Limb (tissue), 2 donors: ENCODE measurements around the gene SLC35E1.

ENCODE experiments used
- DNase-seq, 2 donors: peaks; one replicate each; pipeline ENCODE4 v3.0.0-alpha.2; 2016; ENCODE audit errors: extremely low spot score in 2 of 2

Gene SLC35E1

DNA sequence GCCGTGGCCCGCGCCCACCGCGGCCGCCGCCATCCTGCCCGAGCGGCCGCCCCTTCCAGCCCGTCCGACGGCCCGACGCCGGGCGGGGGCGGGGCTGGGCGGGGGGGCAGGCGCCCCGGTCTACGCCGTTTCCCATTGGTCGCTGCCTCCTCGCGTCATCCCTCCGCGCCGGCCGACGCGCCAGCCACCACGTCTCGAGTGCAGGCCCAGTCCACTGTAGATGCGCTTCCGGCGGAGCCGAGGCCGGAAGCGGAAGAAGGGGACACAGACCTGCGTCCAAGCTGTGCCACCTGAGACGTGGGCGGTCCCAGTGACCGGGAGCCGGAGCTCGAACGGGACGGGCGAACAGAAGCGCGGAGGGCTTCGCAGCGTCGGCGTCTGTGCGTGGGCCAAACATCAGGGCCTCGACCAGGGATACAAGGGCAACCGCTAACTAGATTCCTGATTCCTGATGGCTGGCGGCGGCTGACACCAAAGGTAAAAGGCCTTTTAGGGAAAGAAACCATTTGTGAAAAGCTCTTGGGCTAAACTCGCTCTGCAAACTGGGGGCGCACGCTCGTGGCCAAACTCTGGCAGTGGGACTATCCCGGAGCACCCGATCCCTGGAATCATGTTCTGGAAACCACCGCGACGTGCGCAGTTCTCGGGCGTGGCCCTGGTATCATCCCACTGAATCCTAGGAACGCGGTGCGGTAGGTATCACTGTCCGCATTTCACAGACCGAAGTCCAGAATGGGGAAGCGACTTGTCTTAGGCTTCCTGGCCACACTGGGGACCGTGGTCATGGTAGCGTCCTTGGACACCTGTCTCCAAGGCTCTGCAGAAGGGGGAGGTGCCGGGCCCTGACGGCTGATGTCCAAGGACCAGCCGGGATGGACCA lies at the start of gene SLC35E1:
Gene SLC35E1, minus strand, starts transcription at position 84 of the 880 bp plus-strand sequence. Its CDS starts 51 bp downstream, at position 33.
- peak; percentile 95 to 98 for DNase-seq

DNA sequence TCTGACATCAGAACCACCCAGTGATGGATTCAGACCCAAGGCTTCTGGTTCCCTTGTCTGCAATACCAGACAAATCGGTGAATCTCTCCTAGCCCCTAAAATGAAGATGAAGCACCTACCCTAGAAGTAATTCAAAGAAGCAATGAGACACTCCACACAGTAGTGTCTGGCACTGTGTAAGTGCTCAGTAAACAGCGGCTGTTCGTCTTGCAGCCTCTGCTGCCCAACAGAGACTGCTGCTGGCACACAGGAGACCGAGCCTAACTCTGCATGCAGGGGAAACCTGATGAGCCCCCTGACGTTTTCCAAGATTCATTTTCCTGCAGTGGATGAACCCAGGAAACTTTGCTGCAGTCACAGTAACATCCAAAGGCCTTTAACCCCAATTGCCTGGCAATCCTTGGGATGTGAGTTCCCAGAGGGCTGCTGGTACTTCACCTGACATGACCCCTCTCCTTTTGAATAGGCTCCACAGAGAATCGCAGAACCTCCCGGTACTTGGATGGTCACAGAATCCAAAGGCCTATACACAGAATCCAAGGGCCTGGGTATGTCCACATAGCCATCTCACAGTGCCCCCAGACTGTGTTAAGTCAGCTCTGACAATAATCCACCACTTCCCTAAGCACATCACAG lies 49.1 kb upstream of the SLC35E1 start:
- DNase-seq, result no peak

DNA sequence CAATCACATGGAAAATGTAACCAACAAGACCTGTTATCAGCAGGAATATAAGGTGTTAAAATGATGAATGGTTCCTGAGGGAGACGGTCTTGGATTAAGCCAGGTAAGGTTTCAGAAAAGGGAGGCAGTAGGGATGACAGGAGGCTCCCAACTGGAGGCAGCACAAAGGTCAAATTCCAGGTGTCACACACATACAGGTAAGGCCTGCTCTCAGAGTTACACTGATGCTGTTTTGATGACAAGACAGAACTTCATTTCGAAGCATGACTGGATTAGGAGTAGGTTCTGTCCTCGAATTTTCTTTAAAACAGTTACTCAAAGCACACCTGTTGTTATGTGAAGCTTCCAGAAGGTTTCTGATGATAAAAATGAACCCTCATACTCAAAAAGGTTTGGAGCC lies 48.4 kb upstream of the SLC35E1 start:
- no peak for DNase-seq

DNA sequence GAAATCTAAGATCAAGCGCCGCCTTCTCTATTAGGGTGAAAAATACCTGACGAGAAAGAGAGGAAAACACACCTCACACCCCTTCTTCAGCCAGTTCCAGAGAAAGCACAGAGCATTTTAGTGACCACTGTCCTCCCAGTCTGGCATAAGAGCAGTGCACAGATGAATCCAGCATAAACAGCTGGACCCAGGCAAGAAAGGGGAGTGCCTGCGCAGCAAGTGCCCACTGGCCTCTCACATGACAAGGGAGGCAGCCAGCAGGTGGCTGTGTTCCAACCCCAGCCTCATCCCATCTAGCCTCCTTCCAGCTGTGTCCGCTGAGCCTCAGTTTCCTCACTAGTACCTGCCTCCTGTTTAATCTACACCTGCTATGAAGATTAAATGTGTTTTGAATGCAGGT lies 47.8 kb upstream of the SLC35E1 start:
- no peak for DNase-seq

DNA sequence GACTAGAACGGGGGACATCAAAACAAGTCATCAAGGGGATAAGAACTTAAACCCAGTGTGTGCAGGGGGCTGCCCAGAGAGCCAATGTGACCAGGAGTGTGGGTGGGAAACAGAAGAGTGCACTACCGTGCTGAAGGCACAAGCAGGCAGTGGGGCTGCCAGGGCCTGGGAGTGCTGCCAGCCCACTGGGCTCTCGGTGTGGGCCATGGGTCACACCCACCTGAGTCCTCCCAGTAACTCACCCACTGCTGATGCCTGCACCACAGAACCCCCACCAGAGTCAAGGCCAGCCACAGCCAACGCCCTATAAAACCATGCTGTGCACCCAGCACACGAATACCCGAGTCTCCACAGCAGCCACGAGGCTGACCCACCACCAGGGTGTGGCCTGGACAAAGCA lies 47.2 kb upstream of the SLC35E1 start:
- no peak for DNase-seq

DNA sequence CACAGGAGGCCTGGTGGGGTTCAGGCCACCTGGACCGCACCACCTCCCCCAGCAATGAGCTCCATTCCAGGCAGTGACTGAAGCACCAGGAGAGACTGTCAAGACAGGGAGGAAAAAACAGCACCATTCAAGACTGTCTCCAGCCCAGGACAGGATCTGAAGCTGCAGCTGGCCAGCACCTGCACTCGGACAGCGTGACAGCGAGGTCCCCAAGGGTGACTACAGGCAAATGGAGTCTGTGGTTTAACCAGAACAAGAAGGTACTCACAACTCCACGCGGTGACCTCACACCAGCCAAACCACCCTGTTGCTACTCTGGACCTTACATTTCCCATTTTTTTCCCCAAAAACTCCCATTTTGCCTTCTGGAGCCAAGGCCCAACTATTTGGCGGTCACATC lies 46.0 kb upstream of the SLC35E1 start:
- DNase-seq, result no peak

DNA sequence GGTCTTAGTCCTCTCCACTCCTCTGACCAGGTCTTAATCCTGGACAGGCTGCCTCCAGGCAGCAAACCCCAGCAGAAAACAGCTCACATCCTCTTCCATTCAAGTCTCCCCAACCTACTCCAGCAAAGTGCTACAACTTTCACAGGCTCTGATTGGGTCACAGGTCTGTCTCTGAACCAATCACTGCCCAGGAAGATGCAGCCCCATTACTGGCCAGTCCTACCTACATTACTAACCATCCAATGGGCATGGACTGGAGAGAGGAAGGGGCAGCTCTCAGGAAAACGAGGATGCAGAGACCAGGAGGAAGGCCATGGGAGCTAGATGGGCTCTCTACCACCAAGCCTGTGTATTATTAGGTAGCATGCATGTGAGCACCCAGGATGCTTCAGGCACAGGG lies 43.6 kb upstream of the SLC35E1 start:
- no peak for DNase-seq

DNA sequence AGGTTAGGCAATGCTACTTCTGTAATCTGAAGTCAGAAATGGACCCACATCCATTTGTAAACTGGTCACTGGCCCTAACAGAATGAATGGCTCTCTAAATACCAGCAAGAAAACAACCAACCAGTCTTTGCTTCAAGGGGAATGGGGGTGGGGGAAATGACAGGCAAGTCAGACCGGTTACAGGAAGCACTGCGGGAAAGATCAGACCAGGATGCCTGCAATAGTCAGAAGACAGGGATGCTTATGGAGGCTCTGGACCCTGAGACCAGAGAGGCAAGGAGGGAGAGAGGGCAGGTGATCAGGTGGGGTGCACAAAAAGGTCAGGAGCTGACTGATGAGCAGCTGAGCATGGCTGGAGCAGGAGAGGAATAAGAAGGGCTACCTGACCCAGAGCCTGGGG lies 42.7 kb upstream of the SLC35E1 start:
- DNase-seq, result no peak

DNA sequence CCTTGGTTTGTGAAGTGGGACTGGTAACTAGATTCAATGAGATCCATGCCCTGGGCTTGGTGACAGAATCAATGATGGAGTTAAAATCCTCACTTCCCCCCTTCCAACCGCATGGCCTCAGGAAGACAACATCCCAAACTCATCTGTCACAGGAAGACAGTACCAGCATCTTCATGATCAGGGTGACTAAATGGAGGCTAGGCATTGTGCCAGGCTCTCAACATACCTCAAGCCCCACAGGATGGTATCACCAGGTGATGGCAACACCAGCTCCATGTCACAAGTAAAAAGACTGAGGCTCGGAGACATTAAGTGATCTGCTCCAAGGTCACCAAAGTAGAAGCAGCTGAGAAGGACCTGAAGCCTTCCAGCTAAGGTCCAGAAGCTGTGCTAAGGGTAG lies 41.6 kb upstream of the SLC35E1 start:
- DNase-seq, result no peak

DNA sequence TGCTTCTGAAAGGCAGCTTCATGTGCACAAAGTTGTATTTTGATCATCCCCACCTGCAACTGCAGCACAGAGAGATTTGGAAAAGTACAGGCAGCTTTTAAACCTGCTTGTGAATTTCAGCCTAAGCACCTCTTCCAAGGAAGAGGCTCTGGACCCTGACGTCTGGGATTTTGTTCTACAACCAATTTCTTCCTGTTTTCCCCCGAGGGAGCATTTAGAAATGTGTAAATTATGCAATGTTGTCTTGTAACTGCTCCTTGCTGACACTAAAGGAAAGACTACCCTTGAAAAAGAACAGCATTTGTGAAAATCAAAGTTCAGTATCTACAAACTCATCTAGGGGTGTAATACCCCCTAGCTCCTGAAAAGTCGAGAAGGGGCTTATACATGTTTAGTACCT lies 40.4 kb upstream of the SLC35E1 start:
- DNase-seq, result no peak

DNA sequence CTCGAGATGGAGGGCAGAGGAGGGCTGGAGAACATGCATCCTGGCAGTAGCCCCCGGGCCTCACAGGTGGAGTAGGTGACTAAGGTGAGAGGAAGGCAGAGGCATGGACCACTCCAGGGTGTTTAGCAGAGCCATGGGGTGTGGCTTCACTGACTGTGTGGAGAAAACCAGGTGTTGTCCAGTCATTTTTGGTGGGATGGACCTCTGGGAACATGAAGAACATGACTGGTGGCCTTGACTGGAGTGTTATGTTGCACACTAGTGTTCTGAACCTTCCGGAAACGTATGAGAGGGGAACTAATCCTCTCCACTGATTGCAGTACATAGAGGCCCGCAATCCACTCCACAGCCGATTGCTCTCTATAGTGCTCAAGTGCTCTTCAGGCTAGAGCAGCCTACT lies 38.9 kb upstream of the SLC35E1 start:
- no peak for DNase-seq

DNA sequence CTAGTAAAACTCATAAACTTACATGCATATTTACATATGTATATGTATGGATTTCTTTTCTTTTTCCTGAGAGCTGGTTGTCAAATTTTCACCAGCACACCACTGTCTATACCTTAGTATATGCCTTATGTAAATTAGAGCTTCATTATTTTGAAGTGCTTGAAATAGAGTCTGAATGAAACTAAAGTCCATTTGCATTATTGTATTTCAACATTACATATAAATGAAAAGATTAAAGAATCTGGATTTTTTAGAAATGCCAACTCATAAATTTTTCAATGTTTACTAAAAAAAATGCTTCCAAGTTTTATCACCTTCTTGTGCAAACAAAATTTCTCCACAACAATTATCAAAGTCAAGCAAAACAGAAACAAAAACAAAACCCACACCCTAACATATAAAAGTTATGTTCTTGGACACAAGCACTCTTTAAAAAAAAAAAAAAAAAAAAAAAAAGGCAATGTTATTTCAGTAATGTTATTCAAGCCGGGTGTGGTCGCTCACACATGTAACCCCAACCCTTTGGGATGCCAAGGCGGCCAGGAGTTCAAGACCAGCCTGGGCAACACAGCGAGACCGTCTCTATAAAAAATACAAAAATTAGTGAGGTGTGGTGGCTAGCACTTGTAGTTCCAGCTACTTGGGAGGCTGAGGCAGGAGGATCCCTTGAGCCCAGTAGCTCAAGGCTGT lies 37.4 kb upstream of the SLC35E1 start:
- DNase-seq, result no peak

DNA sequence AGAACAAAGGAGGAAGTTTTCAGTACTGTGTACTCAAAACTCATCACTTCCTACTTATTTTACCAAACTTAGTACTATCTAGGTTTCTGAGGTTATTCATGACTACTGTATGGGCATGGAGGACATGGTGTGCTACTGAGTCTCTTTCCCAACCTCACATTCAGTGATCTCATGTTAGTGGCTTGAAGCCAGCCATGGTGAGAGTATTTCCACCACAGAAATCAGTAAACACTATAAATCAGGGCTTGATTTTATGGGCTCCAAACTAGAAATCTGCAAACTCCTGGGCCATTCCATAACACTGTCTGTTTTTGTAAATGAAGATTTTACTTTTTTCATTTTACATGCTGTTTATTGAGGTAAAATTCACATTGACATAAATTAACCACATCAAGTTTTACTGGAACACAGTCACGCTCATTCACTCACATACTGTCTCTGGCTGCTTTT lies 36.1 kb upstream of the SLC35E1 start:
- DNase-seq, result no peak

DNA sequence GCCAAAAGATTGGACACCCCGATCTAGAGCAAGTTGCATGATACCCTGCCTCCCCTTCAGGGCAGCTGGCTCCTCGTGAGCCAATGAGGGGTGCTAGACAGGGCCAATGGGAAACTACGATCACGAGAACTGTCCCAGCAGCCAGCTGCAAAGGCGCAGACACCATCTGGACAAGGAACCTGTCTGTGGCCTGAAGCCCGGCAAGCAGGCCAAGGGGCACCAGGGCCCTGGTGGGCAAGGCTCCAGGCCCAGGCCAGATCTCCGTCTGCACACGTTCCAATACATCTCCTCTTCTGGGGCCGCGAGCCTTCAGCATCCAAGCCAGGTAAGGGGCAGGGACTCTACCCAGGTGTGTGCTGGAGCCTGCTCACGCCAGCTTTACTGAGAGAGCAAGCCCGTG lies 35.6 kb upstream of the SLC35E1 start:
- no peak for DNase-seq

DNA sequence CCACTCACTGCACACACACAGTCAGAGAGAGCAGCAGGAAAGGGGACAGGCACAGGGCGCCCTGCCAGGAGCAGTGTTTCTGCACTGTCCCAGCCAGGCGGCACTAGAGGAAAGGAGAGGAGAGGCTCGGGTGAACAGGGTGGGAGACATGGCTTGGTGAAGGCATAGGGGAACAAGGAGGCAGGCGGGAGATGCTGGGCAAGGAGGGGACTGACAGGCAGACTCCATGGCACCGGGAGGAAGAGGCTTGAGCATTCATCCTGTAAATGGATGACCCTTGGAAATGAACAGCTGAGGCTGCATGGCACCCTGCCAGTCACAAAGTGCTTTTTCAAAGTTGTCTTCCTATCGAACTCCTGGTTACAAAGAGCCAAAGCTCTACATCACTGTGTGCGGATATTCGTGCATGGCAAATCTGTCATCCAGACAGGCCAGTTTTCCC lies 33.4 kb upstream of the SLC35E1 start:
- no peak for DNase-seq

DNA sequence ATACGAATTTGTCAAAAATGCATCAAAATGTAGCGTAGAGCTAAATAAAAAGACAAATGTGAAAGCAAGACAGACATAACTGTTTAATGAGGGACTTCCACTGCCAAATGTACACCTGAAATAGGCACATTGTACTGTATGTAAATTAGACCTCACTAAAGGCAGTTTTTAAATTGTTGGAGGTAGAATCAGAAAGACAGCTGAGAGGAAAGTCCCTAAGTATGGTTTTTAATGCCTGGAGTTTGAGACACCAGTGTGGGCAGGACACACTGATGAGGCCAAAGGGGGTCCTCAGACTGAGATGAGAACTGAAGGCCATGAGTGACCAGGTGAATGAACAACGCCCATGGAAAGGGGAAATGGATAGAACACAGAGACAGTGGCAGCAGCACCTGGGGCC lies 32.9 kb upstream of the SLC35E1 start:
- no peak for DNase-seq

DNA sequence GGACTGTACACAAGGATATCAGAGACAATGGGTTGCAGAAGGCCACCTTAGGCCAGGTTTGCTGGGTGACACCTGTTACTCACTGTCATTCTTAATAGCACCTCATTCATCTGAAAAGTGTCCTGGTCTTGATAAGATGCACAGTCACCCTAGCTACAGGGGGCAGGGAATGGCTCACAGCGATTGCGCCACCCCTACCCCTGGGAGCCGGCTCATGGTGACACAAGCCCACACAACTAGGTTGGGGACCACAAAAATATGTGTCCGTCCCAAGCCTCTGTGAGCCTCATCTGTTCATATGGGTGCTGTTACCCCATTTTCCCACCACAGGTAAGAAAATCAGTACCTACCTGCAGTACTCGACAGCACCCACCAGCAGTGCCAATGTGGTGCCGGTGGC lies 32.4 kb upstream of the SLC35E1 start:
- DNase-seq, result no peak

DNA sequence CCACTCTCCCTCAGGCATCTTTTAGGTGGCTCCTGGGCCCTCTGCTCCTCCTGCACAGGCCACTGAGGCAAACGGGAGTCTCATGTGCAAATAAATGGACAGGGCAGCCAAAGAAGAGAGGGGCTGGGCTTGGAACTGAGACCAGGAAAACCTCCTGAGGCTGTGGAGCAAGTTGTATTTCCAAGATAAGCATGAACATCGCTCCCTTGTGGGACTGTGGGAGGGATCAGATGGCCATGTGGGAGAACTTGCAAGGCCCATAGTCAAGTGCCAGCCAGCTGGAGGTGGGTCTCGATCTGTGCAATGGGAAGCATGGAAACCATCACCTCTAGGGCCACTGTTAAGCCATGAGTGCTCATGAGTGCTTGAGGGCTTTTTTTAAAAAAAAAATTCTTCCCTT lies 30.9 kb upstream of the SLC35E1 start:
- no peak for DNase-seq

DNA sequence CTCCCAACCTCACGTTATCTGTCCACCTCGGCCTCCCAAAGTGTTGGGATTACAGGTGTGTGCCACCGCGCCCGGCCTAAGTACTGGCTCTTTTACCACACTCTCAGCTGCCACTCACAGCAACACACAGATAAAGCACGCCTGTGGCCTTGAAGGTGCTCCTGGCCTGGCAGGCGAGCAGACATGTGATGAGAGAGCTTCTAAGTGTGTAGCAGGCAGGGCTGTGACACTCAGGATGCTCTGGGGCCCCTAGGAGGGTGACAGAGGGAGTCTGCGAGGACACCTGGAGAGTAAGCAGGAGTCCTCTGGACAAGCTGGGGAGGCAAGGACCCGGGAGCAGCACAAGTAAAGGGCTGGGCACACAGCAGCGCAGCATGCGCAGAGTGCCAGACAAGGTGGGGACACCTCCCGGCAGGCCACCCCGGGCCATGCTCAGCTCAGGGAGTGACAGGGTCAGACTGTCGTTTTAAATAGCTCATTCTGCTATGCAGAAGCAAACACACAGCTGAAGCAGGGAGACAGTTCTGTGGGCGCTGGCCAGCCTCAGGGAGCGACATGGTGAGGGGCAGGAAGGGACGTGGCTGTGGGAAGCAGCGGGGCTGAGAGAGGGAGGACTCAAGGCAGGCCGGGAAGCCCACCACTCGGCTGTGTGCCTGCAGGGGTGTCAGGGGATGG lies 29.3 kb upstream of the SLC35E1 start:
- DNase-seq, result no peak

DNA sequence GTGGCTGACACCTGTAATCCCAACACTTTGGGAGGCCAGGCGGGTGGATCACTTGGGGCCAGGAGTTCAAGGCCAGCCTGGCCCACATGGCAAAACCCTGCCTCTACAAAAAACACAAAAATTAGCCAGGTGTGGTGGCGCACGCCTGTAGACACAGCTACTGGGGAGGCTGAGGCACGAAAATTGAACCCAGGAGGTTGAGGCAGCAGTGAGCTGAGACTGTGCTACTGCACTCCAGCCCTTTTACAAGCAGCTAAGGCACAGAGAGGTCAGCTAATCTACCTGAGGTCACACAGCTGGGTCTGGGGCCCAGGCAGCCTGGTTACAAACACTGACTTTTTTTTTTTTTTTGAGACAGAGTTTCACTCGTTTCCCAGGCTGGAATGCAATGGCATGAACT lies 28.6 kb upstream of the SLC35E1 start:
- DNase-seq, result no peak

DNA sequence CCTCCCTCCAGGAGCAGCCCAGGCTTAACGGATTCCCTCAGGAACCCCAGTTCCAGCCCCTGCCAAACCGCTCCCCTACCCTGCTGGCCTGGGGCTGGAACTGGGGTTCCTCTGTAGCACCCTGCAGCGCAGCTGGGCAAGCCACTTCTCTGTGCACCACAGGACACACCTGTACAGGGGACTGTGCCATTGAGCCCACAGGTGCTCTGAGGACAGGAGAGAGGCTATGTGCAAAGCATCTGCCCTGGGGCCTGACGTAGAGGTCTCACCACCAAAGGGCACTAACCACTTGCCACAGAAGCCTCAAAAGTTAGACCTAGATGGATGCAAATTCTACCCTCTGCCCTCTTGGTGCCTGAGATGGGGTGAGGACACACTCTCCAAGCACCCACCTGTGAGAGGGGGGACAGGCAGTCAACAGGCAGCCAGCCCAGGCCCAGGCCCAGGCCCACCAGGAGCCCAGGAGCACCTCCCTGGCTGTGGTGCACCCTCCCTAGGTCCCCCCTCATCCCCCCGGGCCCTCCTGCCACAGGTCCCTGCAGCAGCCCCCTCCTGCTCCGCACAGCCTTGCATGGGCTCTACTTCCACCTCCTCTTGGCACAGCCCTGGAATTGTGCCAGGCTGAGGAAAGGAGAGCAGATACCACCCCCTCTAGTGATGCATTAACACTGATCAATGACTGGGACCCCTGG lies 27.6 kb upstream of the SLC35E1 start:
- no peak for DNase-seq
